B cell (primary cell): ENCODE results near the gene TSHB. TPM values are rescaled to one million over a fixed set of nuclear protein-coding genes. Genes with fewer than 3 reads are reported as not detected.

Experiments
- ATAC-seq: fragments of 200-7000 bp; cut with Tn5 transposase; one replicate; pipeline ENCODE4 v1.10.0; 2021; ENCODE audit warnings: low read depth, mild to moderate bottlenecking, moderate number of reproducible peaks, moderate library complexity
- CTCF ChIA-PET: fragments of 350-600 bp; sonication (Branson Sonifier 250); formaldehyde crosslinking; loops from one replicate; lab custom pipeline; 2021; ENCODE audit warnings: antibody characterized with exemption, inconsistent platforms; lab: Charles Lee
- POLR2A ChIA-PET: fragments of 350-600 bp; sonication (Branson Sonifier 250); formaldehyde crosslinking; loops from one replicate; lab custom pipeline; 2021; ENCODE audit warnings: antibody characterized with exemption; lab: Charles Lee
- DNase-seq: peaks from one replicate; pipeline ENCODE4 v3.0.0; 2013
- H2AFZ ChIP-seq: 2 replicates; pipeline ENCODE4 v1.6.1; 2012; ENCODE audit warnings: mild to moderate bottlenecking, low read depth, low read length; ENCODE audit not compliant: insufficient read depth, poor library complexity, severe bottlenecking
- H3K27ac ChIP-seq, 2 donors: 1 replicate in 1 of 2; 2 replicates in 1 of 2; pipeline ENCODE4 v1.5.1; 2012 to 2013; ENCODE audit warnings: low read length in 2 of 2, mild to moderate bottlenecking in 2 of 2, moderate library complexity in 1 of 2
- H3K27me3 ChIP-seq, 4 experiments: fragments of 200-600 bp in 1 of 4; sonication (generic) in 1 of 4; replicated peaks in 1 of 4; 1 replicate in 2 of 4; 2 replicates in 2 of 4; pipeline versions ENCODE4 v1.6.1 to v1.7.0; 2013 to 2016; ENCODE audit warnings: low read length in 3 of 4, mild to moderate bottlenecking in 2 of 4, mixed read lengths in 1 of 4, moderate library complexity in 1 of 4; ENCODE audit not compliant: insufficient read depth in 4 of 4, control insufficient read depth in 3 of 4; ENCODE audit errors: control extremely low read depth in 1 of 4
- H3K36me3 ChIP-seq, 2 experiments: replicated peaks in 1 of 2; 1 replicate in 1 of 2; 2 replicates in 1 of 2; pipeline versions ENCODE4 v1.6.1 to v1.7.1; 2013; ENCODE audit warnings: low read length in 1 of 2; ENCODE audit not compliant: insufficient read depth in 2 of 2, control insufficient read depth in 1 of 2; ENCODE audit errors: control extremely low read depth in 1 of 2, extremely low read depth in 1 of 2
- H3K4me1 ChIP-seq, 2 donors: fragments of 200-600 bp in 1 of 2; sonication (generic) in 1 of 2; 1 replicate in 1 of 2; 2 replicates in 1 of 2; pipeline versions ENCODE4 v1.5.1 to v1.6.1; 2013 to 2017; ENCODE audit warnings: low read length in 2 of 2; ENCODE audit not compliant: control insufficient read depth in 2 of 2, insufficient read depth in 2 of 2
- H3K4me2 ChIP-seq: replicated peaks from 2 replicates; pipeline ENCODE3; 2012; ENCODE audit warnings: mild to moderate bottlenecking, low read depth, low read length; ENCODE audit not compliant: poor library complexity, severe bottlenecking
- H3K4me3 ChIP-seq, 5 experiments: fragments of 200-600 bp in 1 of 5; sonication (generic) in 1 of 5; 1 replicate in 3 of 5; 2 replicates in 2 of 5; pipeline versions ENCODE4 v1.5.1 to v1.7.0; 2011 to 2016; ENCODE audit warnings: low read length in 4 of 5, mild to moderate bottlenecking in 4 of 5, low read depth in 2 of 5, control low read depth in 1 of 5, moderate library complexity in 1 of 5; ENCODE audit not compliant: insufficient read depth in 1 of 5; ENCODE audit errors: control extremely low read depth in 1 of 5, extremely low read depth in 1 of 5
- H3K79me2 ChIP-seq: fragments of 200-600 bp; sonication (generic); one replicate; pipeline ENCODE4 v1.6.0; 2016; ENCODE audit warnings: low read length; ENCODE audit not compliant: control insufficient read depth, insufficient read depth
- H3K9ac ChIP-seq: fragments of 200-600 bp; sonication (generic); 2 replicates; pipeline ENCODE4 v1.6.1; 2017; ENCODE audit warnings: mild to moderate bottlenecking, low read length, moderate library complexity
- H3K9me3 ChIP-seq, 3 donors: one replicate each; pipeline versions ENCODE4 v1.6.1 to v1.7.1; 2013; ENCODE audit warnings: low read length in 2 of 3; ENCODE audit not compliant: control insufficient read depth in 2 of 3, insufficient read depth in 1 of 3; ENCODE audit errors: control extremely low read depth in 1 of 3
- H4K20me1 ChIP-seq: 2 replicates; pipeline ENCODE4 v1.6.0; 2012; ENCODE audit warnings: mild to moderate bottlenecking, low read length; ENCODE audit not compliant: insufficient read depth, control insufficient read depth, poor library complexity, severe bottlenecking
- H3K27ac Mint-ChIP-seq: one replicate; pipeline ENCODE4 v1.8.0; 2021; ENCODE audit warnings: mixed read lengths
- H3K27me3 Mint-ChIP-seq: one replicate; pipeline ENCODE4 v1.8.0; 2021; ENCODE audit warnings: mixed read lengths
- H3K4me1 Mint-ChIP-seq: one replicate; pipeline ENCODE4 v1.8.0; 2021; ENCODE audit warnings: mixed read lengths
- H3K4me3 Mint-ChIP-seq: one replicate; pipeline ENCODE4 v1.8.0; 2021; ENCODE audit warnings: mixed read lengths
- H3K9me3 Mint-ChIP-seq: one replicate; pipeline ENCODE4 v1.8.0; 2022; ENCODE audit warnings: mixed read lengths; ENCODE audit not compliant: insufficient read depth
- EZH2 ChIP-seq: IDR thresholded peaks from 2 replicates; pipeline ENCODE4 v1.6.1; 2012; ENCODE audit warnings: borderline replicate concordance, low read depth, mild to moderate bottlenecking, moderate library complexity, low read length; ENCODE audit not compliant: insufficient read depth, poor library complexity, severe bottlenecking
- WGBS: methylation state at CpG from one replicate; pipeline ENCODE4 v1.1.5; 2013; ENCODE audit warnings: missing lambda C conversion rate; ENCODE audit not compliant: insufficient coverage; 5-methylcytosine and 5-hydroxymethylcytosine counted together
- intact Hi-C: fragments of 100-400 bp; cut with micrococcal nuclease; formaldehyde crosslinking; loops from one replicate; pipeline ENCODE4 v1.10.0; 2022
- polyA plus RNA-seq: library from polyadenylated mRNA; depleted of rRNA; stranded (reverse); fragments of >200 nt; gene quantifications from 2 replicates; pipeline ENCODE4 v1.2.3, GENCODE V29; 2012
- total RNA-seq, 2 donors: library from RNA; stranded (reverse); fragments of 120-200 nt in 1 of 2; gene quantifications; 1 replicate in 1 of 2; 2 replicates in 1 of 2; pipeline versions ENCODE4 v1.2.3 to v1.2.4, GENCODE V29; 2013 to 2022
- TF ChIP-seq, protein P1 (sequence below): fragments of 200-600 bp; IDR thresholded peaks from one replicate; pipeline ENCODE4 v1.8.0; 2022; ENCODE audit warnings: antibody characterized with exemption, mild to moderate bottlenecking

Gene TSHB
- total and polyA plus RNA-seq, 2 donors (not counting 1 experiment from before 2014, with no cell fraction given) = not detected

DNA sequence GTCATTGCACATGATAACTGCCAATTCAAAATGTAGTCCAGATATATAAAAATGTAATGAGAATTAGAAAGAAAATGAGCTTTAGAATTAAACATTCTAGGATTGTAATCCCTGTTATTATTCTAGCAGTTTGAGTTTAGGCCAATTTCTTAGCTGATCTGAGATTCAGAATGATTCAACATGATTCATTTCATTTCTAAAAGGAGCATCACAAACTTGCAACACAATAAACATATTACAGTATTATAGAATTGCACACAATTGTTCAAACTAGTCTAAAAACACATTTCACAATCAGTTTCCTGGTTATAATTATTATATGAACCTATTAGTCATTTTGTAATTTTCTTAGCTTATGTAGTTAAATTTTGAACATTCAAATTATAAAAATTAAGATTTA, 43.3 kb upstream of the TSHB start:
- Mint-ChIP-seq H3K27me3 (peaks cover 26% of the 10 kb centered on the region), H3K27ac (no peak overlapping the region), H3K9me3 (peaks cover 13% of the 10 kb centered on the region), H3K4me3 (no peak overlapping the region), H3K4me1 (no peaks in the 10 kb centered on the region)
- Histone ChIP-seq H3K9ac (no peak overlapping the region), H4K20me1 (no peaks in the 10 kb centered on the region), H3K4me2 (no peak overlapping the region), H3K4me1 (no peaks in the 10 kb centered on the region), H3K9me3 (peaks cover 4 to 20% (median 5%) of the 10 kb centered on the region in 3 donors), H3K79me2 (no peaks in the 10 kb centered on the region), H2AFZ (no peak overlapping the region), H3K27me3 (peaks cover 0 to 4% (median 0%) of the 10 kb centered on the region in 4 experiments), H3K4me3 (no peak overlapping the region), H3K36me3 (no peaks in the 10 kb centered on the region), H3K27ac (no peak overlapping the region)
- DNase-seq (no peak), ATAC-seq (no peak)
- intact Hi-C loops = no loop called here
- TF ChIP-seq, protein P1, sequence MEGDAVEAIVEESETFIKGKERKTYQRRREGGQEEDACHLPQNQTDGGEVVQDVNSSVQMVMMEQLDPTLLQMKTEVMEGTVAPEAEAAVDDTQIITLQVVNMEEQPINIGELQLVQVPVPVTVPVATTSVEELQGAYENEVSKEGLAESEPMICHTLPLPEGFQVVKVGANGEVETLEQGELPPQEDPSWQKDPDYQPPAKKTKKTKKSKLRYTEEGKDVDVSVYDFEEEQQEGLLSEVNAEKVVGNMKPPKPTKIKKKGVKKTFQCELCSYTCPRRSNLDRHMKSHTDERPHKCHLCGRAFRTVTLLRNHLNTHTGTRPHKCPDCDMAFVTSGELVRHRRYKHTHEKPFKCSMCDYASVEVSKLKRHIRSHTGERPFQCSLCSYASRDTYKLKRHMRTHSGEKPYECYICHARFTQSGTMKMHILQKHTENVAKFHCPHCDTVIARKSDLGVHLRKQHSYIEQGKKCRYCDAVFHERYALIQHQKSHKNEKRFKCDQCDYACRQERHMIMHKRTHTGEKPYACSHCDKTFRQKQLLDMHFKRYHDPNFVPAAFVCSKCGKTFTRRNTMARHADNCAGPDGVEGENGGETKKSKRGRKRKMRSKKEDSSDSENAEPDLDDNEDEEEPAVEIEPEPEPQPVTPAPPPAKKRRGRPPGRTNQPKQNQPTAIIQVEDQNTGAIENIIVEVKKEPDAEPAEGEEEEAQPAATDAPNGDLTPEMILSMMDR = no peak
- no peak for TF ChIP-seq EZH2
- CTCF ChIA-PET = interaction anchor here (1.3 kb wide), 1 partner anchor 9 kb away, joined by 6 read pairs; no protein-coding TSS in a partner anchor
- POLR2A ChIA-PET = no interaction called here

DNA sequence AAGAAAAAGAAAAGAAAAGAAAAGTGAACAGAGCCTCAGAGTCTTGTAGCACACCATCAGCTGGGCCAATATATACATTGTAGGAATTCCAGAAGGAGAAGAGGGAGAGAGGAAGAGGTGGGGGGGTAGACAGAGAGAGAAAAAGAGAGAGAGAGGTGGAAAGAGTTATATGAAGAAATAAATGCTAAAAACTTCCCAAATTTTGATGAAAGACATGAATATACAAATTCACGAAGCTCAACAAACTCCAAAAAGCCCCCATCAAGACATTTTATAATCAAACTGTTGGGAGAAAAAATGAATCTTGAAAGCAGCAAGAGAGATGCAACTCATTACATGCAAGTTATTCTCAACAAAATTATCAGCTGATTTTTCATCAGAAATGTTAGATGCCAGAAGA, 41.5 kb upstream of the TSHB start:
- peaks cover 4 to 7% (median 5%) of the 10 kb centered on the region in 3 donors for H3K9me3 ChIP-seq

More for the DNA sequence above, 41.5 kb upstream of the TSHB start:
- Histone ChIP-seq H3K4me3 (no peak overlapping the region), H3K27ac (no peak overlapping the region), H2AFZ (no peak overlapping the region), H3K4me1 (no peaks in the 10 kb centered on the region), H3K4me2 (no peak overlapping the region), H3K27me3 (peaks cover 0 to 4% (median 0%) of the 10 kb centered on the region in 4 experiments), H3K9ac (no peak overlapping the region), H4K20me1 (no peaks in the 10 kb centered on the region), H3K79me2 (no peaks in the 10 kb centered on the region), H3K36me3 (no peaks in the 10 kb centered on the region)
- Mint-ChIP-seq H3K27me3 (peaks cover 25% of the 10 kb centered on the region), H3K9me3 (peaks cover 3% of the 10 kb centered on the region), H3K4me1 (no peaks in the 10 kb centered on the region), H3K4me3 (no peak overlapping the region), H3K27ac (no peak overlapping the region)
- WGBS = no CpG with 5 or more reads among the region's 1 CpG
- TF ChIP-seq, protein P1 = no peak
- TF ChIP-seq EZH2 = no peak
- ChIA-PET POLR2A (no interaction called here), CTCF (interaction anchor here (2.2 kb wide), 1 partner anchor 124 kb away, joined by 9 read pairs; no protein-coding TSS in a partner anchor)
- intact Hi-C loops = no loop called here
- no peak for DNase-seq
- ATAC-seq = no peak
